Coronary artery (tissue), 2 donors: ENCODE measurements around the gene APPBP2.
"Not testable (repeated sequence)": the region's sequence is repeated elsewhere in the genome, so short reads cannot be mapped to it uniquely, and the experiment has no call there.

ENCODE experiments used
- DNase-seq: peaks from one replicate; pipeline ENCODE4 v3.0.0-alpha.2; 2017; ENCODE audit warnings: low spot score
- H3K27ac ChIP-seq, 2 donors: fragments of 200-600 bp; sonication (generic); one replicate each; pipeline ENCODE4 v1.5.1; 2016 to 2019
- H3K4me3 ChIP-seq: fragments of 200-600 bp; sonication (generic); 2 replicates; pipeline ENCODE4 v1.5.1; 2016; ENCODE audit warnings: mild to moderate bottlenecking, moderate library complexity
- TF ChIP-seq, protein P1 (sequence below): fragments of 200-600 bp; sonication (generic); IDR thresholded peaks from one replicate; pipeline ENCODE4 v1.5.1; 2019; ENCODE audit warnings: antibody characterized with exemption

Gene APPBP2

DNA sequence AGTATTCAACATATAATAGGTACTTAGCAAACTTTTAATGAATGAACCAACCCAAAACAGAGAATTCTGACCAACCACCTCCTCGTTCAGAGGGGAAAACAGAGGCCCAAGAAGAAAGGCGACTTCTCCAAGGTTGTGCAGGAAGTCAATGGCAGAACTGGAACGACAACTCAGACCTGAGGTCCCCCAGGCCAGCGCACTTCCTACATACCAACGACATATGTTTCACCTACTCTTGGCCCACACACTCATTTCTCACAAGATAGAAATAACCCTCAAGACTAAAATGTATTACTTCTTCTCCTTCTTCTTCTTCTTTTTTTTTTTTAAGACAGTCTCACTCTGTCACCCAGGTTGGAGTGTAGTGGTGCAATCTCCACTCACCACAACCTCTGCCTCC lies 89.4 kb downstream of the APPBP2 start:
- no peak for DNase-seq
- TF ChIP-seq, protein P1, sequence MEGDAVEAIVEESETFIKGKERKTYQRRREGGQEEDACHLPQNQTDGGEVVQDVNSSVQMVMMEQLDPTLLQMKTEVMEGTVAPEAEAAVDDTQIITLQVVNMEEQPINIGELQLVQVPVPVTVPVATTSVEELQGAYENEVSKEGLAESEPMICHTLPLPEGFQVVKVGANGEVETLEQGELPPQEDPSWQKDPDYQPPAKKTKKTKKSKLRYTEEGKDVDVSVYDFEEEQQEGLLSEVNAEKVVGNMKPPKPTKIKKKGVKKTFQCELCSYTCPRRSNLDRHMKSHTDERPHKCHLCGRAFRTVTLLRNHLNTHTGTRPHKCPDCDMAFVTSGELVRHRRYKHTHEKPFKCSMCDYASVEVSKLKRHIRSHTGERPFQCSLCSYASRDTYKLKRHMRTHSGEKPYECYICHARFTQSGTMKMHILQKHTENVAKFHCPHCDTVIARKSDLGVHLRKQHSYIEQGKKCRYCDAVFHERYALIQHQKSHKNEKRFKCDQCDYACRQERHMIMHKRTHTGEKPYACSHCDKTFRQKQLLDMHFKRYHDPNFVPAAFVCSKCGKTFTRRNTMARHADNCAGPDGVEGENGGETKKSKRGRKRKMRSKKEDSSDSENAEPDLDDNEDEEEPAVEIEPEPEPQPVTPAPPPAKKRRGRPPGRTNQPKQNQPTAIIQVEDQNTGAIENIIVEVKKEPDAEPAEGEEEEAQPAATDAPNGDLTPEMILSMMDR, result no peak
- H3K4me3 ChIP-seq, result no peak overlapping the region
- H3K27ac ChIP-seq, result no peak overlapping the region

DNA sequence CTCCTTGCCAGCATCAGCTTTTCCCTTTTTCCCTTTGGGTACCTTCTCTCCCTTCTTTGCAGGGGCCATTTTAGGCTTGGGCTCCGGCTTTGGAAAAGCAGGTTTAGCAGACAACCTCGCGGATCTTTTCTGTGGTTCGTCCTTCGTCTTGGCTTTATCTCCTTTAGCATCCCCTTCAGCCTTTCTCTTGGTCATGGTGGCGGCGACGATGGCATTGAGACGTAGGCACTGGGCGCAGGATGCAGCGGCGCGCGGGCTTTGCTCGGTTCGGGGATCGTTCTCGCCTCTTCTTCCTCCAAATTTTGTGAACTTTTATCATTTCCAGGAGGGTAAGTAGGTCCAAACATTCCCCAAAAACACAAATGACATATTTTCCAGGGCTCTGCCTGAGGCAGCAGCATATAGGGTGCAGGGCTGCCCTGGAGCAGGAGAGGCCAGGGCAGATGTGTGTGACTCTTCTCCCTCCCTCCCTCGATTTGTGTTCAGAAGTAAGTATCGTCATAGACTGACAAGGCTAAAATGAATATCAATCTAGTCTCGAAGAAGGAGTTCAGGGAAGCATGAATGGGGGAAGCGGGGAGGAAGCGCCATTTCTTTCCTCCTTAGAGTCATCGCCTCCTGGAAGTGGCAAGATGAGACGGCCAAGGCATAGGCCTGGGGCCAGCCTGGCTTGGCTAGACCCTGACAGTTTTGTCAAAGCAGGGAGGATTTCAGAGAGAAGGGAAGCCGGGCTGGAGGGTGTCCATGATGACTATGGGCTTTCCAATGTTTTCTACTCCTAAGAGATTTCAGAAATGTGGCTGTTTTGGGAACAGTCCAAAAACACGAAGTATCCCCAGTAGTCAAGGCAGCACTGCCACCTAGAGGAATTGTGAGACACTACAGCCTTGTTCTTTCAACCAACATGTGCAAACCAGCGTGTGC lies 90.5 kb downstream of the APPBP2 start:
- peak overlapping the region; percentile 12 for H3K4me3 ChIP-seq
- peak; percentile 80 for DNase-seq
- H3K27ac ChIP-seq, result peak overlapping the region in 1 of 2 donors; percentile 63
- TF ChIP-seq, protein P1, result peak; percentile 79

DNA sequence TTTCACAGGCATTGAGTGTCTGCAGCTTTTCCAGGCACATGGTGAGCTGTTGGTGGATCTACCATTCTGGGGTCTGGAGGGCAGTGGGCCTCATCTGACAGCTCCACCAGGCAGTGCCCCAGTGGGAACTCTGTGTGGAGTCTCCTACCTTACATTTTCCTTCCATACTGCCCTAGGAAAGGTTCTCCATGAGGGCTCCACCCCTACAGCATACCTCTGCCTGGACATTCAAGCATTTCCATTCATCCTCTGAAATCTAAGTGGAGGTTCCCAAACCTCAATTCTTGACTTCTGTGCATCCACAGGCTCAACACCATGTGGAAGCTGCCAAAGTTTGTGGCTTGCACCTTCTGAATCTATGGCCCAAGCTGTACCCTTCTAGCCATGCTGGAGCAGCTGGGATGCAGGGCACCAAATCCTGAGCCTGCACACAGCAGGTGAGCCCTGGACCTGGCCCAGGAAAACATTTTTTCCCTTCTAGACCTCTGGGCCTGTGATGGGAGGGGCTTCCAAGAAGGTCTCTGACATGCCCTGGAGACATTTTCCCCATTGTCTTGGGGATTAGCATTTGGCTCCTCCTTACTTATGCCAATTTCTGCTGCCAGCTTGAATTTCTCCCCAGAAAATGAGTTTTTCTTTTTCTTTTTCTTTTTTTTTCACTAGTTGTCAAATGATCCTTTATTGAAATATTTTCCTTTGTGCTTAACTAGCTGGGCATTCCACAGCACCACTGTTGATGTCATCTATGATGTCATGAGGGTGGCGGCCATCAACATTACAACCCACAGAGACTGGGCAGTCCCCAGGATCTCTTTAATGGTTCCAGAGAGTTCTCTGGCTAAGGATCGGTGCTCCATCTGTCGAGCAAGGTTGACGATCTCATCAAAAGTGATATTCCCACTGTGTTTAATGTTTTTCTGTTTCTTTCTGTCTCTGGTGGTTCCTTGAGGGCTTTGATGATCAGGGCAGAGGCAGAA lies 92.7 kb downstream of the APPBP2 start:
- not testable (repeated sequence) for H3K4me3 ChIP-seq, DNase-seq, H3K27ac ChIP-seq

DNA sequence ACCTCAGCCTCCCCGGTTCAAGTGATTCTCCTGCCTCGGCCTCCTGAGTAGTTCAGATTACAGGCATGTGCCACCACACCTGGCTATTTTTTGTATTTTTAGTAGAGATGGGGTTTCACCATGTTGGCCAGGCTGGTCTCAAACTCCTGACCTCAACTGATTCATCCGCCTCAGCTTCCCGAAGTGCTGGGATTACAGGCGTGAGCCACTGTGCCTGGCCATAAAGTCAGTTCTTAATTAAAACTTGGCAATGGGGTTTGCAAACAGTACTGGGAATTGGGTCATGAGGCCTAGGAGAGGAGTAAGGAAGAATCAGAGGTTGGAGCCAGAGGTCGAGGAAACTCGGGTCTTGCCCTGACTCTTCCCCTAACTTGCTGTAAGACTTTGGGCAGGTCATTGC lies 95.5 kb downstream of the APPBP2 start:
- H3K27ac ChIP-seq, DNase-seq, H3K4me3 ChIP-seq: not testable (repeated sequence)

DNA sequence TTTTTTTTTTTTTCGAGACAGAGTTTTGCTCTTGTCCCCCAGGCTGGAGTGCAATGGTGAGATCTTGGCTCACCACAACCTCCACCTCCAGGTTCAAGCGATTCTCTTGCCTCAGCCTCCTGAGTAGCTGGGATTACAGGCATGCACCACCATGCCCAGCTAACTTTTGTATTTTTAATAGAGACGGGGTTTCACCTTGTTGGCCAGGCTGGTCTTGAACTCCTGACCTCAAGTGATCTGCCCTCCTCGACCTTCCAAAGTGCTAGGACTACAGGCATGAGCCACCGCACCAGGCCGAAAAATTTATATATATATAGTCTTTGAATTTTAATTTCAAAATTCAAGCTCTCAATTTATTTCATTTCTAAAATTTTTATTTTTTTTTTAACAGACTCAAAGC lies 97.6 kb downstream of the APPBP2 start:
- not testable (repeated sequence) for DNase-seq, H3K27ac ChIP-seq, H3K4me3 ChIP-seq

DNA sequence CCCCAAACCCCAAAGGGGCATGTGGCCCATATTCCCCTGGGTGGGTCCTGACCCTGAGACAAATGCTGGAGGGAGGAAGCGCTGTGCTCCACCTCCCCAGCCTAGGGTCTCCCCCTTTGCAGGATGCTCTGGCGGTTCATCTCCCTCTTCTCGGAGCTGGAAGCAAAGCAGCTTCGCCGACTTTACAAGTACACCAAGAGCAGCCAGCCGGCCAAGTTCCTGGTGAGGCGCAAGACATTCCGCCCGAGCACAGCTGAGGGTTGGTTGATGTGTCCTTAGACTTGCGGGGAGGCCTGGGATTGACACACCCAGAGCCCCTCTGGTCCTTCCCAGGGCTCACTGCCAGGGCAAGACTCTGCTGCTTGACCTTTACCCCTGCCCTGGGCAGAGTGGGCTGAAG lies 99.4 kb downstream of the APPBP2 start:
- no peak for DNase-seq
- TF ChIP-seq, protein P1, result no peak
- no peak overlapping the region for H3K27ac ChIP-seq
- H3K4me3 ChIP-seq, result no peak overlapping the region

DNA sequence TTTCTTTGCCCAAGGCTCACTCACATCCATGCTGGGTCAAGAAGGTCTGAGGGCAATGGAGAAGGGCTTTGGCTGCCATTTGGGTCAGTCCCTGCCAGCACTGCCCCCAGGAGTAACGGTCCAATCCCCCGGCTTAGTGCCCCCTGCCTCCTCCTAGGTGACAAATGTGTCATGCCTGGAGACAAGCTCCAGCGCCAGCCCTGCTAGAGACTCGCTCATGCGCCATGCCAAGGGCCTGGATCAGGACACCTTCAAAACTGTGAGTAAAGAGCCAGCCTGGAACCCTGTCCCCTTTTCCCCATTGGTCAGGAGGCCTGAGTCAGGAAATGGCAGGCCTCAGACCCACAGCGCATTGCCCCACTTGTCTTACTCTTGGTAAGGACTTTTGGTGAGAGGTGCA lies 100.4 kb downstream of the APPBP2 start:
- no peak for DNase-seq
- TF ChIP-seq, protein P1, result no peak
- Histone ChIP-seq H3K27ac (no peak overlapping the region), H3K4me3 (no peak overlapping the region)

DNA sequence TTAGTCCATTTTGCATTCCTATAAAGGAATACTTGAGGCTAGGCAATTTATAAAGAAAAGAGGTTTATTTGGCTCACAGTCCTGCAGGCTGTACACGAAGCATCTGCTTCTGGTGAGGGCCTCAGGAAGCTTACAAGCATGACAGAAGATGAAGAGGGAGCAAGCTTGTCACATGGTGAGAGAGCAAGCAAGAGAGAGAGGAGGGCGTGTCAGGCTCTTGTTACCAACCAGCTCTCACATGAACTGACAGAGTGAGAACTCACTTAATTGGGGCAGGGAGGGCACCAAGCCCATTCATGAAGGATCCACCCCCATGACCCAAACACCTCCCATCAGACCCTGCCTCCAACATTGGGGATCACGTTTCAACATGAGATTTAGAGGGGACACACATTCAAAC lies 102.2 kb downstream of the APPBP2 start:
- Histone ChIP-seq H3K27ac (no peak overlapping the region), H3K4me3 (no peak overlapping the region)
- no peak for DNase-seq
- TF ChIP-seq, protein P1, result no peak
